Left lung (tissue), 10 donors: Measurements from ENCODE around the gene PARP8. TPM values are rescaled to one million over a fixed set of nuclear protein-coding genes. Genes with fewer than 3 reads are reported as not detected.
"Not testable (repeated sequence)": the region's sequence is repeated elsewhere in the genome, so short reads cannot be mapped to it uniquely, and the experiment has no call there.

Source experiments
- ATAC-seq: fragments of 200-7000 bp; cut with Tn5 transposase; one replicate; pipeline ENCODE4 v1.9.1; 2020; ENCODE audit warnings: moderate library complexity
- DNase-seq, 4 donors: peaks; one replicate each; pipeline ENCODE4 v3.0.0-alpha.2; 2013 to 2020
- H3K27ac ChIP-seq, 2 donors: fragments of 200-600 bp; sonication (generic) in 1 of 2; one replicate each; pipeline versions ENCODE4 v1.5.0 to v1.8.0; 2020 to 2021
- H3K27me3 ChIP-seq, 2 donors: fragments of 200-600 bp; sonication (generic) in 1 of 2; one replicate each; pipeline versions ENCODE4 v1.5.0 to v1.8.0; 2020 to 2021
- H3K36me3 ChIP-seq, 2 donors: fragments of 200-600 bp; sonication (generic) in 1 of 2; one replicate each; pipeline versions ENCODE4 v1.5.0 to v1.8.0; 2020 to 2021
- H3K4me1 ChIP-seq, 2 donors: fragments of 200-600 bp; one replicate each; pipeline ENCODE4 v1.8.0; 2021
- H3K4me3 ChIP-seq, 2 donors: fragments of 200-600 bp; sonication (generic) in 1 of 2; one replicate each; pipeline versions ENCODE4 v1.5.0 to v1.8.0; 2020 to 2021; ENCODE audit warnings: mild to moderate bottlenecking in 1 of 2
- H3K9me3 ChIP-seq, 2 donors: fragments of 200-600 bp; sonication (generic) in 1 of 2; one replicate each; pipeline versions ENCODE4 v1.5.0 to v1.8.0; 2020 to 2021
- intact Hi-C, 2 donors: fragments of 100-400 bp; cut with DNase I; formaldehyde crosslinking; loops; one replicate each; pipeline versions ENCODE4 v1.11.2 to v1.14.2; 2022
- polyA plus RNA-seq, 6 donors: library from polyadenylated mRNA; unstranded; fragments of 120-200 nt; gene quantifications; one replicate each; pipeline ENCODE4 v1.2.1, GENCODE V29; 2013; ENCODE audit not compliant: insufficient read length in 6 of 6
- total RNA-seq, 2 donors: library from RNA; stranded (reverse); fragmentation: NEBNext Ultra II Directional; extraction: Animal tissue kit (Norgen Biotek cat#: 25700); gene quantifications; one replicate each; pipeline ENCODE4 v1.2.1, GENCODE V29; 2021
- TF ChIP-seq, protein P1 (sequence below), 2 donors: fragments of 200-600 bp; sonication (generic) in 1 of 2; IDR thresholded peaks; one replicate each; pipeline versions ENCODE4 v1.5.0 to v1.8.0; 2021; ENCODE audit warnings: antibody characterized with exemption in 2 of 2
- donor health status: DM: no; HTN: yes; CAD: no.
- donor health status: DM: no; HTN: no; CAD: no.

The PARP8 gene
- total and polyA plus RNA-seq, 8 donors: 19.1 to 41.3 (median 22.0) TPM

DNA sequence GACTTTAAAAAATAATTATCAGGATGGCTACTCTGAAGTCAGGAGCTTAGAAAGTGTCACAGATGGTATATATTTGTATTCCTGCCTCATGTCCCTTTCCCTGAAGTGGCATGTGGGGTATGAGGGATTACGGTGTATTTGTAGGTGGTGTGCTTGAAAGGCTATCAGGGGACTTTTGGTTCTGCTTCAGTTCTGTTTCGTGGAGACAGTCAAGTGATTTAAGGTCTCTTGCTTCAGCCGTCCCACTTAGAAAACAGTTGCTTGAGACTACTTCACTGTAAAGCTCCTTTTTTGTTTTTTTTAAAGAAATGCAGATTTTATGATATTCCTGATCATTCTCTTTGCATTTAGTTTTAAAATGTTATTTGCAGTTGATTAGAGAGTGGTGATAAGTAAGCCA, 18.3 kb downstream of the PARP8 start:
- no peaks in the 10 kb centered on the region for H3K27me3 ChIP-seq
- H3K36me3 ChIP-seq: no peaks in the 10 kb centered on the region
- H3K4me1 ChIP-seq: peaks cover 0 to 19% of the 10 kb centered on the region in 2 donors
- H3K27ac ChIP-seq: no peak overlapping the region
- no peak for DNase-seq
- no peak overlapping the region for H3K4me3 ChIP-seq
- peaks cover 0 to 4% of the 10 kb centered on the region in 2 donors for H3K9me3 ChIP-seq
- TF ChIP-seq, protein P1, sequence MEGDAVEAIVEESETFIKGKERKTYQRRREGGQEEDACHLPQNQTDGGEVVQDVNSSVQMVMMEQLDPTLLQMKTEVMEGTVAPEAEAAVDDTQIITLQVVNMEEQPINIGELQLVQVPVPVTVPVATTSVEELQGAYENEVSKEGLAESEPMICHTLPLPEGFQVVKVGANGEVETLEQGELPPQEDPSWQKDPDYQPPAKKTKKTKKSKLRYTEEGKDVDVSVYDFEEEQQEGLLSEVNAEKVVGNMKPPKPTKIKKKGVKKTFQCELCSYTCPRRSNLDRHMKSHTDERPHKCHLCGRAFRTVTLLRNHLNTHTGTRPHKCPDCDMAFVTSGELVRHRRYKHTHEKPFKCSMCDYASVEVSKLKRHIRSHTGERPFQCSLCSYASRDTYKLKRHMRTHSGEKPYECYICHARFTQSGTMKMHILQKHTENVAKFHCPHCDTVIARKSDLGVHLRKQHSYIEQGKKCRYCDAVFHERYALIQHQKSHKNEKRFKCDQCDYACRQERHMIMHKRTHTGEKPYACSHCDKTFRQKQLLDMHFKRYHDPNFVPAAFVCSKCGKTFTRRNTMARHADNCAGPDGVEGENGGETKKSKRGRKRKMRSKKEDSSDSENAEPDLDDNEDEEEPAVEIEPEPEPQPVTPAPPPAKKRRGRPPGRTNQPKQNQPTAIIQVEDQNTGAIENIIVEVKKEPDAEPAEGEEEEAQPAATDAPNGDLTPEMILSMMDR (IDR thresholded peaks at IDR 0.05): no peak
- ATAC-seq: no peak
- intact Hi-C loops: no loop called here

- peaks cover 0 to 4% of the 10 kb centered on the region in 2 donors for H3K9me3 ChIP-seq
- intact Hi-C loops: no loop called here
Measured at GRCh38 chr5:50687548-50687947, 21.1 kb downstream of the PARP8 start.

DNA sequence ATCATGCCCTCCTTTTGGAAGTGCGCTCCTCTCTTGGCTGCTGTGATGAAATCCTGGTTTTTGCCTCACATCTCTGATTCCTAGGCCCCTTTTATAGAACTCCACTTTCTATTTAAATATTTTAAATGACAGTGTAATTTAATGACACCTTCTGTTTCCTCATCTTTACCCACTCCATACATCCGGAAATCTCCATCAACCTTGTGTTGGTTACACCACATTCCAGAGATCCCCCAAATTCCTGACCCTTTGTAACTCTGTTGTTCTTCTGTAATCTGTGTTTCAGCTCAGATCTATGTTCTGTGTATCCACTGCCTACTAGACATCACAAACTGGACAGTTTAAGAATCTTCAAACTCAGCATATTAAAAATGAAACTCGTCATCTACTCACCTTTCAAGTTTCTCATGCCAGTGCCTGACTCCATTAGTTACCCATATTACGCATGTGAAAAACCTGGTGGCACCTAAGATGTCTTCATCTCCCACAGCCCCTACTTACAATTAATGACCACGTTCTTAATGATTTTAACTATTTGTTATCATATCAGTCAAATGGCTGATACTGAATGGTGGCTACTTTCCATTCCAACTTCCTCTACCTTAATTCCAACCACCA, 25.1 kb downstream of the PARP8 start:
- intact Hi-C loops: no loop called here
- no peaks in the 10 kb centered on the region for H3K9me3 ChIP-seq
- H3K27me3 ChIP-seq: no peaks in the 10 kb centered on the region
- peak overlapping the region in 1 of 2 donors; percentile 3 for H3K27ac ChIP-seq
- no peaks in the 10 kb centered on the region for H3K36me3 ChIP-seq
- ATAC-seq: no peak
- no peak for DNase-seq
- peaks cover 0 to 24% of the 10 kb centered on the region in 2 donors for H3K4me1 ChIP-seq
- no peak overlapping the region for H3K4me3 ChIP-seq
- TF ChIP-seq, protein P1 (IDR thresholded peaks at IDR 0.05): no peak

More at GRCh38 chr5:50687548-50687947, 21.1 kb downstream of the PARP8 start:
- ATAC-seq (no peak), DNase-seq (no peak)
- no peaks in the 10 kb centered on the region for H3K27me3 ChIP-seq
- no peak overlapping the region for H3K4me3 ChIP-seq
- H3K4me1 ChIP-seq: peaks cover 0 to 5% of the 10 kb centered on the region in 2 donors
- TF ChIP-seq, protein P1 (IDR thresholded peaks at IDR 0.05): no peak
- no peaks in the 10 kb centered on the region for H3K36me3 ChIP-seq
- H3K27ac ChIP-seq: no peak overlapping the region

GRCh38 chr5:50694027-50694590, 27.7 kb downstream of the PARP8 start:
- TF ChIP-seq, protein P1 (IDR thresholded peaks at IDR 0.05): no peak
- DNase-seq (no peak), ATAC-seq (peak; percentile 60)
- H3K27me3 ChIP-seq: no peaks in the 10 kb centered on the region
- H3K36me3 ChIP-seq: no peaks in the 10 kb centered on the region
- intact Hi-C loops: no loop called here
- H3K4me1 ChIP-seq: peaks cover 0 to 24% of the 10 kb centered on the region in 2 donors
- no peak overlapping the region for H3K4me3 ChIP-seq
- H3K27ac ChIP-seq: peak overlapping the region in 1 of 2 donors; percentile 29
- H3K9me3 ChIP-seq: no peaks in the 10 kb centered on the region

GRCh38 chr5:50694626-50695025, 28.2 kb downstream of the PARP8 start:
- H3K36me3 ChIP-seq, H3K27me3 ChIP-seq, H3K9me3 ChIP-seq, DNase-seq, intact Hi-C loops, H3K4me3 ChIP-seq, ATAC-seq: not testable (repeated sequence)
- H3K4me1 ChIP-seq: peaks cover 0 to 24% of the 10 kb centered on the region in 2 donors
- peak overlapping the region in 1 of 2 donors; percentile 29 for H3K27ac ChIP-seq
